ENCODE measurements around the gene ITGB4. TPM values are rescaled to one million over a fixed set of nuclear protein-coding genes. Genes with fewer than 3 reads are reported as not detected.

The ITGB4 gene
- polyA plus RNA-seq, 3 donors = 8.0 to 18.9 (median 13.7) TPM

DNA sequence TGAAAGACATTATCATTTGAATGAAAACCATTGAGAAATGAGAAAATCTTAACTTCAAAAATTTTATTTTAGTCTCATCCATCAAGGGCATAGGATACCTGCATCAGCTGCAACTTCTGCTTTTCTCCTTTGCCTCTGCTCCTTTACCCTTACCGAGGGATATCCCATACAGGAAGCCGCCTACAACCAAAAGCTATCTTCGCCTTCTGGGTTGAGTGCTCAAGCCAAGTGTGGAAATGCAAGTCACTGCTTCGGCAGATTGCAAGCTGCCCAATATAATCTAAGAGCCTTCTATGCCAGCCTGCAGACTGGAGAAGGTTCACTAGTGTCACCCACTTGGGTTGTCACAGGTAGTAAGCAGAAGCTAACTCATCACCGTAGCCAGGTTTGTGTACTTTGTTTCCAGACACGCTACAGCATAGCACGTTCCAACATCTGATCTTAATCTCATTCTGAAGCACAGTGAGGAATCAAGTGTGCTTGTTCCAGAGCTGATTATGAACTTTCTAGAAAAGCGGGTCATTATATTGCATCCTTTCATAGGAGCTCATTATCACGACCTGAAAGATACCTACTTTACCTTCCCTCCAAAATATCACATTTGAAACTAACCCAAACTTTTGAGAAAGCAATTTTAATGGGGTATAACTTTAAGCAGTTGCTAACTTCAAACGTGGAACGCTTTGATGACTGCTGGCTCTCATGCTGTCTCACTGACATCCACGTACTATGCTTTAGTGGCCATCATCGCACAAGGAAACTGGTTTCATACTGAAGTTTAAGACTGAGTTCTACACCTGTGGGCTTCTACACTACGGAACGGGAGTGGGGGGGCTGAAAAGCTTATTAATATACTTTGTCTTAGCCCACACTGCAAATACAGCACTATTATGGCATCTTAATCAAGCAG is 55.4 kb downstream of the ITGB4 start:
- 24 to 31% (median 25%) methylated on average over 15 of the region's 15 CpGs for WGBS, 3 donors
- no peak overlapping the region for H3K27ac ChIP-seq (ENCODE audit: low read depth, low read length)

DNA sequence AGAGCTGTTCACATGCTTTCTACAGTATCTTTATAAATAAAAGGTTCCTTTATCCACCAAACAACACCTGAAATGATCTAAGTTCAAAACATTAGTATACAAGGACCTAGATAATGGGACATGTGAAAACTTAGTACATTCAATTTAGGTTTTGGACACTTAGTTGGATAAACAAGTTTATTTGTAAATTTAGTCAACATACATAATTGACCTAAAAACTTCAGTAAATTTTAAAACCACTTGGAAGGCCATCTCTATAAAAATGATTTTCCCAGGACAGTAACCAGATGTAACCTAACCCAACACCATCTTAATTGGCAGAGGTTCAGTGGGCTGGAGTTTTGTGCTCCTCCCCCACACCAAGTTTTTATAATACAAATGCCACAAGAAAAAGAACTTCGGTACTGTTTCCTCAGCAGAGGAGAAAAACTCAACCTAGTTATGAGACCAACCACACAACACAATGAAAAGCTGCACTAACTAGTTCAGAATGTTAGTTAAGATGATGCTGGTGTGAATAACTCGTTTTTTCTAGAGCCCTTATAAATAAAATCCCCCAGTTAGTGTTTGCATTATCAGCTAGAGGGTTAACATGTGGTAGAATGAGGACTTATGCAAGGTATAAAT is 56.1 kb downstream of the ITGB4 start:
- H3K27ac ChIP-seq (ENCODE audit: low read depth, low read length) = no peak overlapping the region
- WGBS, 3 donors = 6 to 13% (median 11%) methylated on average over 2 of the region's 2 CpGs

DNA sequence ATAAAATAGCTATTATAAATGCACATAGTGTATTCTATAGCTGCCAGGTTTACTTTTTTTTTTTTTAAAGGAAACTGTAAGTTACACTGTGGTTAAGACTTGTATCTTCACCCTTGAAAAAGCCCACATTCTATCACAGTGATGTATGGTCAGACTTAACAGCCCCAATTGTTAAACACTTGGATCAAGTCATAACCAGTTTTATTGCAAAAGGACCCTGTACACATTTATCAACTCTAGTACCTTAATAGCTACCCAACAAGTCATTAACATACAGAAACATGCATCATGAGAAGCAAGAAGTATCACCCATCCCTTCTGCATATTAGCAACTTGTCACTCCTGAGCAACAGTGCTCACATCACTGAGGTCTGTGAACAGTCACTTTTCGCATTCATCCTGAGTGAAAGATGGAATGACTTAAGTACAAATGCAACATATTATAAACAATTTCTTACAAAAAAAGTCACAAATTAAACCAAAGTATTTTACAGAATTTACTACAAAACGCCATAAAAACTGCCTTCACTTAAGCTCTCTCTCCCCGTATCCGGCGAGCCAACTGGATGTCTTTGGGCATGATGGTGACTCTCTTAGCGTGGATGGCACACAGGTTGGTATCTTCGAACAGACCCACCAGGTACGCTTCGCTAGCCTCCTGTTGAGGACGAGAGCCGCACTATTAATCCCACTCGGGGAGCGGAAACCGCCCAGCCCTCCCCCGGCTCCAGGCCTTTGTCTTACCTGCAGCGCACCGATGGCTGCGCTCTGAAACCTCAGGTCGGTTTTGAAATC is 57.0 kb downstream of the ITGB4 start:
- H3K27ac ChIP-seq (ENCODE audit: low read depth, low read length) = peak overlapping the region; percentile 87
- WGBS, 3 donors = 1% methylated on average over 19 of the region's 19 CpGs

DNA sequence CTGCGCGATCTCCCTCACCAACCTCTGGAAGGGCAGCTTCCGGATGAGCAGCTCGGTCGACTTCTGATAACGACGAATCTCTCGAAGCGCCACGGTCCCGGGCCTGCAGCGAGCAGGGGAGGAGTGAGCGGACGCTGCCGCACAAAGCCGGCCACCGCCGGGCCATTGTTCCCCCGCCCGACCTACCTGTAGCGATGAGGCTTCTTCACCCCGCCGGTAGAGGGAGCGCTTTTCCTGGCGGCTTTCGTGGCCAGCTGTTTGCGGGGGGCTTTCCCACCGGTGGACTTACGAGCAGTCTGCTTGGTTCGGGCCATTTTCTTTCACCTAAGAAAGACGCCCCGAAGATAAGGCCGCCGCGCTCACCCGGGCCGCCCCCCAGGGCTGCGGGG is 57.6 kb downstream of the ITGB4 start:
- H3K27ac ChIP-seq (ENCODE audit: low read depth, low read length) = peak overlapping the region; percentile 87
- WGBS, 3 donors = 0% methylated on average over 37 to 38 of the region's 38 CpGs

DNA sequence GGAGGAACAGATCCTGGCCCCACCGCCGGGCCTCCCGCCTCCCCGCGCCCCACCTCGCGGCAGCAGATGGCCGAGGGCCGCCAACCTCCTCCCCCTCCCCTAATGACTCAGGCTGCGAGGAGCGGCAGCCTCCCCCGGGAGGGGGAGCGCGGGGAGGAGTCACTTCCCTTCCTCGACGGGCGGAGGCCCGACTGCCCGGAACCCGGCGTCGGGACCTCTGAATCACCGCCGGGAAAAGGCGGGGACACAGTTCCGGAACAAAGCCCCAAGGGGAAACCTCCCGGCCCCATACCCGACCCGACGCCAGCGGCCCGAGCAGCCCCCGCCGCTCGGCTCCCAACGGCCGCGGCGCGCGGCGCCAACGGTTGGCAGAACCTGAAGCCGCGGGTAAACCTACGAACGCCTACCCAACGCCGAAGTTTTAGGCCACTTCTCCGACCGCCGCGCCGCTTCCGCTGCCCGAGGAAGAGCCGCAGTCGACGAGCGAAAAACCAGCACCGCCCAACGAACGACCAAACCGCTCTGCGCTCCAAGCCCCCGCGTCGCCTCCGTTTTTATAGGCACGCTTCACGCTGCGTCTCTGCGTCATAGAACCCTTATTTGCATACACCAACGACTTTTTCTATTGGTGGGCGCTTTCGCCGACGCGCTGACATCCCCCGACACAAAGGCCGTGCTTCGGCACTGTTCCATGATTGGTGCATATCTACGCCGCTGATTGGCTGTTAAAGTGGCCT is 58.2 kb downstream of the ITGB4 start:
- H3K27ac ChIP-seq (ENCODE audit: low read depth, low read length) = peak overlapping the region; percentile 87
- WGBS, 3 donors = 0% methylated on average over 78 to 84 of the region's 84 CpGs

DNA sequence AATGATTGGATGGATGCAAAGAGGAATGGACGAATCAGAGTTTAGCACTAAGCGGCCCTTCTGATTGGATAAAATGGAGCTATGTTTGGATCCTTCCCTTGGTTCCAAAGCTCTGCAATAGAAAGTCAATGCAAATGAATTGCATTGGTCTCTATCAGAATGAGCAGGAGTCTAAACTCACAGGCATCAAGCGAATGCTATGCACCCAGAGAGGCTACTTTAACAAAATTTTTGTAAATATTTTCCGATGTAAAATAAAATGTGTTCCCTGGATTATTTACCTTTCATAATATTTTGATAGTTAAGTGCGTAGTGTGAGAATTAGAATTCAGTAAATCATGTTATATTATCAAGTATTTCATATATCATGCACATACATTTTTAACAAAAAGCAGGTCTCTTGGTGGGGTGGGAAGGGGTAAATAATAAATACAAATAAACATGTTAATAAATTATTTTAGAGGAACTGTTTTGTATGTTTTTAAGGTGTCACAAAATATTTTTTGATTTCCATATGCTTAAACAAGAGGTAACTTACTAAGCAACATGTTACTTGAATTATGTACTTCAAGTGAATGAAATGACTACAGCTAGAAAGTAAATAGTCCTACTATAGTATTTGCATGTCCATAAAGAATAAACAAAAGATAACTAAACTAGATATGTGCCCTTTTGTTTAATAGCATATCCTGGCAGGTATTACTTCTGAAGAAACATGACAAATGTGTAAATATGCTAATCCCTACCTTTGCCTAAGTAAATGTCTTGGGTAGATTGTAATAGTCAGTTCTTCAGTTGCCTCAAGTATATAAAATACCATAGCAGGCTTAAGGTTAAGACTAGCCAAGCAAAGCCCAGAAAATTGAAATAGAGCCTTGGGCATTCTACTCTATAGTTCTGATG is 59.0 kb downstream of the ITGB4 start:
- H3K27ac ChIP-seq (ENCODE audit: low read depth, low read length) = peak overlapping the region; percentile 87
- WGBS, 3 donors = 12 to 23% (median 19%) methylated on average over 5 of the region's 5 CpGs

DNA sequence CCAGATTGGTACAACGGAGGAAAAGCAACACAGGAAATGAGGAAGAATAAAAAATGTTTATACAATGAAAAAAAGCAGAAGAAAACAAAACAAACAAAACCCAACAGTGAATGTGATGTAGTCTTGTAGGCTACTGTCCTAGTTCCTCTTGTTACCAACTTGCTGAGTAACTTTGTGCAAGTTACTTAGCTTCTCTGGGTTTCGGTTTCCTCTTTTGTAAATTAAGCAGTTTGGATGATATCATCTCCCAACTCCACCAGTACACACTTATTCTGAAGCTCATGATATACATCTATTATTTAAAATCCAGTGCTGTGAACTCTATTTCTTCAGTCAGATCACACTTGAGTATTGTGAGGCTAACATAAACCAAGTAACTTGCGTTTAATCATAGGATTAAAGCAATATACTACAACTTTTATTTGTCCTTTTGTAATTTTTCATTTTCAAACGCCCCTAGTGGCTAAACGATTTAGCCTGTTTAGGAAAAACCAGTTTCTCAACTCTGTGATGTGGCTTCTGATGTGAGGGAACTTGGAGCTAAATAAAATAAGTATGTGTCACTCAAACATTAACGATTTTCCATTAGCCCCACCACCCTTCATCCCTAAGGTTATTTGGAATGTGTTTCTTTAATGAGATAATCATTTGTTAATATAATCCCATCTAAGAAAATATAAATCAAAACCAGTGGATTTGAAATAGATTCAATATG is 62.0 kb downstream of the ITGB4 start:
- WGBS, 3 donors = 6 to 14% (median 12%) methylated on average over 6 of the region's 6 CpGs
- no peak overlapping the region for H3K27ac ChIP-seq (ENCODE audit: low read depth, low read length)

DNA sequence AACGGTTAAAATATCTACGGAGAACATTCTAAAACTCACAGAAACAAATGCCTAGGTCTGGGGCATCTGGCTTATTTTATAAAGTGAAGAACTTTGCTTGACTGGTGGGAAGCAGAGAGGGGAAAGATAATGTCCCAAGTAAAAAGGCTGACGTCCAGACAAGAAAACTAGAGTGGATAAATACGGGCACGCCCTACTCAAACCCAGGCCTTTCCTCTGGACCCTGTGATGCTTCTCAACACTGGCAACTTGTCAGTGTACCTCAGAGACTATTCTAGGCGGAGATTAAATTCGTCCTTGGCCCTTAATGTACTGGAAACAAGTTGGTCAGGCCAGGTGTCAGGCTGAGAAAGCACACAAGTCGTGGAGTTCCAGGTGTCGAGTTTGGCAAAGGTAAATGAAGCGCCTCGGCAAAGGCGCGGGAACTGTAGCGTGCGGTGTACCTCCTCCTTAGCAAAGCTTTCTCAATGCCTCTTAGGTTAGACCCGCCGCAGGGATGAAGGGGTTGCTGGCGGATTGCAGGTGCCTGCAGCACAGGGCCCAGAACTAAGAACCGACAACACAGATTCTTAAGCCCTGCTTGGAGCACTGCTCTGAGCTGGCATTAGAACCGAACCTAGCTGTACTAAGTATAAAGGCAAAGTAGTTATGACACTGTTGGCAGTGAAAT is 62.7 kb downstream of the ITGB4 start:
- peak overlapping the region; percentile 63 for H3K27ac ChIP-seq (ENCODE audit: low read depth, low read length)
- WGBS, 3 donors = 19 to 61% (median 61%) methylated on average over 20 of the region's 20 CpGs

DNA sequence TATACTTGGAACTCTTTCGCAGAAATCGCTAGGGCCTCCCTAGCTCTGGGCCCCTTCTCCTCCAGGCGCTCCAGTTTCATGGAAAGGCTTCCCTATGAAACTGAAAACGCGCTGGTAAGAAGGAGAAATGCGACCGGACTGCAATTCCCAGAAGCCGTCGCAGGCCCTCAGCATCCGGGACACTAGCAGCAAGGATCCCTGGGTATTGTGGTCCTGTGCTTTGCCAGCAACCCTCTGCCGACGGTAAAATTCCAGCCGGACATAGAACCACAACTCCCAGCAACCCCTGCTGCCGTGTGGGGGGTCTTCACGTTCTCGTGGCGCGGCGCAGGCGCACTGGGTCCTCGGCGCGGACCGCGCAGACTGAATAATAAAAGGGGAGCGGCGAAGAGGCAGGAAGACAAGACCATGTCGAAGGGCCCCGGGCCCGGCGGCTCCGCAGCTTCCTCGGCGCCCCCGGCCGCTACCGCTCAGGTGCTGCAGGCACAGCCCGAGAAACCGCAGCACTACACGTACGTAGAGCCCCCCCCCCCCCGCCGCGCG is 63.3 kb downstream of the ITGB4 start, which contains the start of gene UNK:
UNK (plus strand) TSS at position 334 of the 543 bp plus-strand sequence; CDS start at position 409, 75 bp downstream.
- peak within 1 kb of the TSS; percentile 90 for H3K27ac ChIP-seq (ENCODE audit: low read depth, low read length)
- 0% methylated on average over 29 to 45 of the region's 45 CpGs for WGBS, 3 donors

DNA sequence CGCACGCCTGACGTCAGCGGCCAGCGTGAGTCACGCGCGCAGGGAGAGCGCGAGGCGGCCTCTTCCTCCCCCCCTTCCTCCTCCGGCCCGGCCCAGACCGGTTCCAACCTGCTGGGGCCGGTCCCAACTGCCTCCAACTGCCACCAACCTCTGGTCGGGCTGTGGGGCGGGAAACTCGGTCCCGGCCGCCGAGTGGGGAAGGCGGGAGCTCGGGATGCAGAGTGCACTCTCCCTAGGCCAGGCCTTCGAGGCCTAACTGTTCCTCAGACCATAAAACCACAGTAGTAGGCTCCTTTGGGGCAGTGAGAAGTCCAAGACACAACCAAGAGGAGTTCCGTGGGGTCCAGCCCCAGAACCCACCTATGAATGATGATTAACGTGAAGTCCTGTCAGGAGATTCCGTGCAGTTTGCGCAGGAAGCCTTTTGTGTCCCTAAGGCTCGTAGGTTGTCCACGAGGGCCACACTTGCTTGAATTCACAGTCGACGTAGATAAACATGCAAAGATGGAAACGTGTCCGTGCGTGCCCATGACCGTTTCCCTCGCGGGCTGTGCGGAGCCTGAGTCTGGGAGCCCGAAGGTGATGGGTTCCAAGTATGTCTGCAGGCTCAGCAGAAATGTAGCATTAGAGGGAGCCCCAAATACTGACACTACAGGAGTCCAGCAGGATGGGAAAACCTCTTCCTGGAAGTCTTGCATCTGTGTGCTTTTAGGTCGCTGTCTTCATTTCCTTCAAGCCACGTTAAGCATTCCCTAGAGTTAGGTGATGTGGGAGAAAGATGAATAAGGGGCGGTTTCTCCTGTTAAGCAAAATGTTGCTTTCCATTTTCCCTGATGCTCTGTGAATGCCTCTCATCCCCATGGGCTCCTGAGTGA is 64.0 kb downstream of the ITGB4 start:
- H3K27ac ChIP-seq (ENCODE audit: low read depth, low read length) = peak overlapping the region; percentile 90
- WGBS, 3 donors = 8 to 12% (median 8%) methylated on average over 28 to 43 of the region's 43 CpGs

DNA sequence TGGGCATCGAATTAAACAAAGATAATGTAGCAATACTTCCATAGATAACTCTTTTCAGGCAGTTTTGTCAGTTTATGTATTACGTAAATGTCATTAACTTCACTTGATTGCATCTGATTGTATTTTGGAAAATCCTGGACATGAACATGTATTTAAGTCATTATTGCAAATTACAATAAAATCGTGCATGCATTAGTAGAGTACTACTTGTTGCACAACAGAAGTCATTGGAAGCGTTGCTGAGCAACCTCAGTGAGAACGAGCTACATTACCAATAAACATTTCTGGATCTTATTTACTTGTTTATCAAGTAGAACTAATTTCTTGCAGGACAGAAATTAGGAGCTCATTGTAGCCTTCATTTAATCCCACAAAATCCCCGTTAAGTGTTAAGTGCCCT is 70.0 kb downstream of the ITGB4 start:
- WGBS, 3 donors = 74 to 90% (median 82%) methylated on average over 6 of the region's 6 CpGs
- H3K27ac ChIP-seq (ENCODE audit: low read depth, low read length) = no peak overlapping the region

DNA sequence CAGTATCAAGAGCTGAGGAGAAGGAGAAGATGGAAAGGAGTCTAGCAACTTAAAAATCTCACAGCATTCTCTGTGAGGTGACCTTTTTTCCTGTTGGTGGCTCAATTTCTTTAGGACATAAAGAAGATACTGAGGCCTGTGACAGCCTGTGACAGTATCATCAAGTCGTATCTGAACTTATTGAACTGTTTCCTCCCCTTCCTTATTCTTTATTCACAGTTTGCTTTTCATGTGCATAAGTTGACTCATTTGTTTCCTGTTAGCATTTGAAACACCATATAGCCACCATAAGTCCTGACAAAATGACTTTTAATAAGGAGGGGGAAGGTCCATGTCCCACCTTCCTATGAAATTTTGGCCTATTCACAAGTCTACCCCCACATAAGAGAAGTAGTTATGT is 72.2 kb downstream of the ITGB4 start:
- WGBS, 3 donors = 67 to 75% (median 67%) methylated on average over 1 of the region's 1 CpG
- no peak overlapping the region for H3K27ac ChIP-seq (ENCODE audit: low read depth, low read length)

DNA sequence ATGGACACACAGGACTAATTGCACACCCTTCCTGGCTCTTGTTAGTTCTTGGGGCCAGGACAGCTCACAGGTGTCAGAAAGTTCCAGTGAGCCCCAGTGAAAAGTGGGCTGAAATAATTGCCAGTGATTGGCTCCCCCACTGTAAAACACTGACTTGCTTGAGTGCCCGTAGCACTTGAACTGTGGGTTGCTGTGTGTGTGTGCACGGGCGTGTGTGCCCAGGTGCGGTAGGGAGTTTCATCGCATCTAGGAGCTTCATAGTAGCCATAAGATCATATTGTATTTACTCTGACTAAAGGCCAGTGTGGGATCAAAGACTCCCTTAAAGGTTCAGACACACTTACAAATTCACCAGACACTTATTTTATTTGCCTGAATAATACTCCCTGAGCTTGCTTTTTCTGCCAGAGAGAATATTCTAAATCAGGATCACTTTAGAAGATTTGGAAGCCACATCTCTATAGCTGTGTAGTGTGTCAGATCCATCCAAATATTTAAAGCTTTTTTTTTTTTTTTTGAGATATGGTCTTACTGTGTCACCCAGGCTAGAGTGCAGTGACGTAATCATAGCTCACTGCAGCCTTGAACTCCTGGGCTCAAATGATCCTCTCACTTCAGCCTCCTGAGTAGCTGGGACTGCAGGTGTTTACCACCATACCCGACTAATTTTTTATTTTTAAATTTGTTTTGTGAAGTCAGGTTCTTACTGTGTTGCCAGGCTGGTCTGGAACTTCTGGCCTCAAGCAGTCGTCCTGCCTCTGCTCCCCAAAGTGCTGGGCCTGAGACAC is 74.8 kb downstream of the ITGB4 start:
- WGBS, 3 donors = 91 to 93% (median 92%) methylated on average over 8 of the region's 8 CpGs
- no peak overlapping the region for H3K27ac ChIP-seq (ENCODE audit: low read depth, low read length)

DNA sequence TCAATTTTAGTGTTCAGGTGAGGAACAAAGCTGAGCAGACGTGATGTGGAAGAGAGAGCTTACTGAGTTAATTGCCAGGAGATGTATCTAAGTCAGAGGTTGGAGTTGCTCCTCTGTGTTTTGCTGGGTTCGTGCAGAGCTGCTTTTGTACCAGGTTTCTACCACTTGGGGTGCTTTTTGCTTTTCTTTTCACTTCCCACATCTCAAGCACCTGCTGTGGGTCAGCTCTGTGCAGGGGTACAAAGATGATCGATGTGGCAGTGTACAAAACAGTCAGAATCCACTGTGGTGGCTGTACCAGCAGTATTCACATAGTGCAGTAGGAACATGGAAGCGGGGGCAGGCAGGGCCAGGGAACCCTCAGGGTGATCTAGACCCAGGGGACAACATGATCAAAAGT is 78.1 kb downstream of the ITGB4 start:
- 83 to 88% (median 86%) methylated on average over 4 of the region's 4 CpGs for WGBS, 3 donors

More for the DNA sequence above, 78.1 kb downstream of the ITGB4 start:
- H3K27ac ChIP-seq (ENCODE audit: low read depth, low read length) = no peak overlapping the region

Data from adipose tissue (tissue), 3 donors.